OCI-LY7 (cell line): Measurements from ENCODE around the gene PAX3.

Experiments used
- CTCF ChIP-seq: fragments of 200-600 bp; sonication (generic); conservative IDR thresholded peaks from 2 replicates; pipeline ENCODE4 v1.5.1; 2014; ENCODE audit warnings: mild to moderate bottlenecking, antibody characterized with exemption, low read length, moderate library complexity, mixed read lengths
- EZH2phosphoT487 ChIP-seq: fragments of 200-600 bp; sonication (generic); IDR thresholded peaks from 2 replicates; pipeline ENCODE4 v1.6.1; 2018; ENCODE audit warnings: low read depth, borderline replicate concordance, mild to moderate bottlenecking, mixed run types, antibody characterized with exemption, low read length, moderate library complexity, mixed read lengths

DNA sequence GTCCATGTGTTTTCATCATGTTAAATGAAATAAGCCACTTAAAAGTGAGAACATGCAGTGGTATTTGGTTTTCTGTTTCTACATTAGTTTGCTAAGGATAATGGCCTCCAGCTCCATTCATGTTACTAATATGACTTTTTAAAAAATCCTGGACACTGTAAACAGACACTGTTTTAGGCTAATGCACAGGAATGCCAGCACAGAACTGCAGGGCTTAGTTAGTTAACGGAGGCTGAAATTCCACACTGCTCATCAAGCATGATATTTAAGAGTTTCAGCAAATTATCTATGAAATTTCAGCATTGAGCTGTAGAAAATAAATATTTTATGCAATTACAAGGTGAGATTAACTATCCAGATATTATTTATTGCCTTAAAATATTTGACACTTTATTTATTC lies 42.5 kb upstream of the PAX3 start:
- TF ChIP-seq CTCF (no peak), EZH2phosphoT487 (no peak)
